OCI-LY7 (cell line): ENCODE measurements around the gene MBNL3. TPM values are rescaled to one million over a fixed set of nuclear protein-coding genes. Genes with fewer than 3 reads are reported as not detected.

Experiments
- BruUV-seq: library from RNA; stranded (reverse); fragments of 400-500 nt; replicated peaks from 2 replicates; lab custom pipeline; 2021; lab: Mats Ljungman, UMichigan
- CTCF ChIA-PET: fragments of 300-600 bp; sonication (Branson Sonifier 250); formaldehyde crosslinking; loops from one replicate; lab custom pipeline; 2022; ENCODE audit warnings: antibody characterized with exemption; ENCODE audit not compliant: unreplicated experiment; lab: Charles Lee
- POLR2A ChIA-PET: fragments of 300-600 bp; sonication (Branson Sonifier 250); formaldehyde crosslinking; loops from one replicate; lab custom pipeline; 2022; ENCODE audit warnings: antibody characterized with exemption; lab: Charles Lee
- DNase-seq: peaks from one replicate; pipeline ENCODE4 v3.0.0-alpha.2; 2015; ENCODE audit warnings: low spot score
- H2AFZ ChIP-seq: fragments of 200-600 bp; sonication (generic), shearing (Covaris generic); 2 replicates; pipeline ENCODE4 v1.6.1; 2014; ENCODE audit warnings: mild to moderate bottlenecking, antibody characterized with exemption, low read length, moderate library complexity
- H3K27ac ChIP-seq: fragments of 200-600 bp; sonication (generic); 2 replicates; pipeline ENCODE4 v1.5.1; 2014; ENCODE audit warnings: mixed run types, low read depth, mild to moderate bottlenecking, moderate library complexity, low read length, inconsistent platforms; ENCODE audit not compliant: poor library complexity, severe bottlenecking
- H3K36me3 ChIP-seq: fragments of 200-600 bp; sonication (generic); 2 replicates; pipeline ENCODE4 v1.6.1; 2014; ENCODE audit warnings: mild to moderate bottlenecking, antibody characterized with exemption, low read length, moderate library complexity, mixed read lengths; ENCODE audit not compliant: insufficient read depth
- H3K4me1 ChIP-seq: fragments of 200-600 bp; sonication (generic); 2 replicates; pipeline ENCODE4 v1.5.1; 2014; ENCODE audit warnings: mild to moderate bottlenecking, low read length; ENCODE audit not compliant: insufficient read depth, poor library complexity, severe bottlenecking
- H3K4me2 ChIP-seq: fragments of 200-600 bp; sonication (generic); 2 replicates; pipeline ENCODE4 v1.6.1; 2014; ENCODE audit warnings: mild to moderate bottlenecking, low read length
- H3K4me3 ChIP-seq: fragments of 200-600 bp; sonication (generic); 2 replicates; pipeline ENCODE4 v1.5.1; 2014; ENCODE audit warnings: mild to moderate bottlenecking, low read depth, low read length; ENCODE audit not compliant: poor library complexity, severe bottlenecking
- H3K79me2 ChIP-seq: fragments of 200-600 bp; sonication (generic); 2 replicates; pipeline ENCODE4 v1.6.1; 2016; ENCODE audit warnings: low read depth, mild to moderate bottlenecking, low read length, moderate library complexity, mixed read lengths; ENCODE audit not compliant: insufficient read depth
- H3K9me2 ChIP-seq: fragments of 200-600 bp; sonication (generic); 2 replicates; pipeline ENCODE4 v1.6.1; 2016; ENCODE audit warnings: mild to moderate bottlenecking, low read length, mixed read lengths; ENCODE audit not compliant: insufficient read depth
- H3K9me3 ChIP-seq: fragments of 200-600 bp; sonication (generic); 2 replicates; pipeline ENCODE4 v1.6.1; 2014; ENCODE audit warnings: mild to moderate bottlenecking, mixed run types, low read length, mixed read lengths
- H4K20me1 ChIP-seq: fragments of 200-600 bp; sonication (generic); 2 replicates; pipeline ENCODE4 v1.6.1; 2014; ENCODE audit warnings: mild to moderate bottlenecking, antibody characterized with exemption, low read length, moderate library complexity, mixed read lengths; ENCODE audit not compliant: insufficient read depth
- CTCF ChIP-seq: fragments of 200-600 bp; sonication (generic); conservative IDR thresholded peaks from 2 replicates; pipeline ENCODE4 v1.5.1; 2014; ENCODE audit warnings: mild to moderate bottlenecking, antibody characterized with exemption, low read length, moderate library complexity, mixed read lengths
- EZH2phosphoT487 ChIP-seq: fragments of 200-600 bp; sonication (generic); IDR thresholded peaks from 2 replicates; pipeline ENCODE4 v1.6.1; 2018; ENCODE audit warnings: low read depth, borderline replicate concordance, mild to moderate bottlenecking, mixed run types, antibody characterized with exemption, low read length, moderate library complexity, mixed read lengths
- intact Hi-C: fragments of 100-400 bp; cut with micrococcal nuclease; formaldehyde crosslinking; loops from one replicate; pipeline ENCODE4 v1.10.0; 2022; ENCODE audit not compliant: unreplicated experiment
- total RNA-seq, 2 experiments: library from RNA; depleted of rRNA in 1 of 2; stranded (reverse); fragments of >200 nt in 1 of 2; shearing (Covaris generic) in 1 of 2; gene quantifications; 2 replicates each; pipeline ENCODE4 v1.2.3, GENCODE V29; 2014 to 2022

MBNL3 gene
- total RNA-seq, 2 experiments from 2014 or later, result 39.4 to 73.9 TPM

GRCh38 chrX:132393485-132393884, 95.4 kb downstream of the MBNL3 start:
- intact Hi-C loops, result no loop called here
- CTCF ChIA-PET, result no interaction called here

GRCh38 chrX:132393085-132393484, 95.8 kb downstream of the MBNL3 start:
- Histone ChIP-seq H3K4me3 (no peak overlapping the region), H3K4me2 (no peak overlapping the region), H3K27ac (no peak overlapping the region), H3K79me2 (no peaks in the 10 kb centered on the region), H3K9me2 (no peaks in the 10 kb centered on the region), H3K36me3 (peaks cover 26% of the 10 kb centered on the region), H4K20me1 (no peaks in the 10 kb centered on the region), H3K4me1 (no peaks in the 10 kb centered on the region), H2AFZ (no peak overlapping the region), H3K9me3 (no peaks in the 10 kb centered on the region)
- no TSS peak for BruUV-seq
- no peak for DNase-seq
- TF ChIP-seq EZH2phosphoT487 (no peak), CTCF (no peak)
- ChIA-PET CTCF (no interaction called here), POLR2A (no interaction called here)
- intact Hi-C loops, result no loop called here

More at GRCh38 chrX:132393485-132393884, 95.4 kb downstream of the MBNL3 start:
- H4K20me1 ChIP-seq, result no peaks in the 10 kb centered on the region
- TF ChIP-seq EZH2phosphoT487 (no peak), CTCF (no peak)
- no peak overlapping the region for H3K27ac ChIP-seq
- POLR2A ChIA-PET, result no interaction called here
- peaks cover 23% of the 10 kb centered on the region for H3K36me3 ChIP-seq
- no TSS peak for BruUV-seq
- DNase-seq, result no peak
- H3K9me2 ChIP-seq, result no peaks in the 10 kb centered on the region
- no peaks in the 10 kb centered on the region for H3K9me3 ChIP-seq
- no peak overlapping the region for H3K4me2 ChIP-seq
- no peaks in the 10 kb centered on the region for H3K4me1 ChIP-seq
- no peak overlapping the region for H2AFZ ChIP-seq
- H3K79me2 ChIP-seq, result no peaks in the 10 kb centered on the region
- H3K4me3 ChIP-seq, result no peak overlapping the region

GRCh38 chrX:132390792-132391191, 98.0 kb downstream of the MBNL3 start:
- H2AFZ ChIP-seq, result no peak overlapping the region
- ChIA-PET CTCF (no interaction called here), POLR2A (no interaction called here)
- no peaks in the 10 kb centered on the region for H3K79me2 ChIP-seq
- H3K4me3 ChIP-seq, result no peak overlapping the region
- no peak overlapping the region for H3K27ac ChIP-seq
- intact Hi-C loops, result no loop called here
- no peaks in the 10 kb centered on the region for H3K4me1 ChIP-seq
- TF ChIP-seq CTCF (no peak), EZH2phosphoT487 (no peak)
- H3K36me3 ChIP-seq, result peaks cover 40% of the 10 kb centered on the region
- H3K4me2 ChIP-seq, result no peak overlapping the region
- no peaks in the 10 kb centered on the region for H4K20me1 ChIP-seq
- no peak for DNase-seq
- no peaks in the 10 kb centered on the region for H3K9me2 ChIP-seq
- no peaks in the 10 kb centered on the region for H3K9me3 ChIP-seq
- BruUV-seq, result no TSS peak
